Ishikawa (cell line): Measurements from ENCODE around the gene NYNRIN.

Experiments
- CREB1 ChIP-seq: IDR thresholded peaks from 2 replicates; pipeline ENCODE4 v1.6.1; 2012; ENCODE audit warnings: low read depth
- EGR1 ChIP-seq: IDR thresholded peaks from 2 replicates; pipeline ENCODE4 v1.6.1; 2012
- EP300 ChIP-seq: IDR thresholded peaks from 2 replicates; pipeline ENCODE4 v1.6.1; 2012; ENCODE audit warnings: borderline replicate concordance
- FOXM1 ChIP-seq: IDR thresholded peaks from 2 replicates; pipeline ENCODE4 v1.6.1; 2012; ENCODE audit warnings: low read depth, borderline replicate concordance
- RAD21 ChIP-seq: IDR thresholded peaks from 2 replicates; pipeline ENCODE4 v1.6.1; 2012; ENCODE audit warnings: low read depth
- YY1 ChIP-seq: IDR thresholded peaks from 2 replicates; pipeline ENCODE4 v1.6.1; 2012; ENCODE audit warnings: low read depth
- ZBTB7A ChIP-seq: IDR thresholded peaks from 2 replicates; pipeline ENCODE4 v1.6.1; 2012; ENCODE audit warnings: low read depth
- TF ChIP-seq, protein P1 (sequence below): IDR thresholded peaks from 2 replicates; pipeline ENCODE4 v1.6.1; 2012
- TF ChIP-seq, protein P2 (sequence below): IDR thresholded peaks from 2 replicates; pipeline ENCODE4 v1.6.1; 2012; ENCODE audit warnings: low read depth, mild to moderate bottlenecking

DNA sequence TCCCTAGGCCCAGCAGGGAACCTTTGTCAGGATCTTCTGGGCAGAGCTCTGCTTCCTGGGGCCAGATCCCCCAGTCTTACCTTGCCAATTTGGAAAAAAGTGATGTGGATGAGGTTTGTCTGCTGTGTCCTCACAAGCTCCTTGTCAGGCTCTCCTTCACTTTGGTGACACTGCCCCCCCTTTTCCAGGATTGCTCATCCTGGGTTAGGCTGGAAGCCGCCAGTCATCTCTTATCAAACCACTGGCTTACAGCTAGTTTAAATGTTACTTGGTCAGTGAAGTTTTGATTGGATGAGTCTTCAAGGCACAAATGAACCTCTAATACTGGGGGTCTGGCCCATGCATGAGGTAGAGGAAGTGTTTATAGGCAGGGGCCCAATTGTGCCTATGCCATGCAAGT, 15.3 kb downstream of the NYNRIN start:
- no peak for TF ChIP-seq EP300
- TF ChIP-seq, protein P1, sequence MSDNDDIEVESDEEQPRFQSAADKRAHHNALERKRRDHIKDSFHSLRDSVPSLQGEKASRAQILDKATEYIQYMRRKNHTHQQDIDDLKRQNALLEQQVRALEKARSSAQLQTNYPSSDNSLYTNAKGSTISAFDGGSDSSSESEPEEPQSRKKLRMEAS, result no peak
- TF ChIP-seq ZBTB7A, result no peak
- TF ChIP-seq, protein P2, sequence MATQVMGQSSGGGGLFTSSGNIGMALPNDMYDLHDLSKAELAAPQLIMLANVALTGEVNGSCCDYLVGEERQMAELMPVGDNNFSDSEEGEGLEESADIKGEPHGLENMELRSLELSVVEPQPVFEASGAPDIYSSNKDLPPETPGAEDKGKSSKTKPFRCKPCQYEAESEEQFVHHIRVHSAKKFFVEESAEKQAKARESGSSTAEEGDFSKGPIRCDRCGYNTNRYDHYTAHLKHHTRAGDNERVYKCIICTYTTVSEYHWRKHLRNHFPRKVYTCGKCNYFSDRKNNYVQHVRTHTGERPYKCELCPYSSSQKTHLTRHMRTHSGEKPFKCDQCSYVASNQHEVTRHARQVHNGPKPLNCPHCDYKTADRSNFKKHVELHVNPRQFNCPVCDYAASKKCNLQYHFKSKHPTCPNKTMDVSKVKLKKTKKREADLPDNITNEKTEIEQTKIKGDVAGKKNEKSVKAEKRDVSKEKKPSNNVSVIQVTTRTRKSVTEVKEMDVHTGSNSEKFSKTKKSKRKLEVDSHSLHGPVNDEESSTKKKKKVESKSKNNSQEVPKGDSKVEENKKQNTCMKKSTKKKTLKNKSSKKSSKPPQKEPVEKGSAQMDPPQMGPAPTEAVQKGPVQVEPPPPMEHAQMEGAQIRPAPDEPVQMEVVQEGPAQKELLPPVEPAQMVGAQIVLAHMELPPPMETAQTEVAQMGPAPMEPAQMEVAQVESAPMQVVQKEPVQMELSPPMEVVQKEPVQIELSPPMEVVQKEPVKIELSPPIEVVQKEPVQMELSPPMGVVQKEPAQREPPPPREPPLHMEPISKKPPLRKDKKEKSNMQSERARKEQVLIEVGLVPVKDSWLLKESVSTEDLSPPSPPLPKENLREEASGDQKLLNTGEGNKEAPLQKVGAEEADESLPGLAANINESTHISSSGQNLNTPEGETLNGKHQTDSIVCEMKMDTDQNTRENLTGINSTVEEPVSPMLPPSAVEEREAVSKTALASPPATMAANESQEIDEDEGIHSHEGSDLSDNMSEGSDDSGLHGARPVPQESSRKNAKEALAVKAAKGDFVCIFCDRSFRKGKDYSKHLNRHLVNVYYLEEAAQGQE, result no peak
- no peak for TF ChIP-seq YY1
- TF ChIP-seq CREB1, result no peak
- no peak for TF ChIP-seq RAD21
- TF ChIP-seq EGR1, result no peak
- TF ChIP-seq FOXM1, result no peak
